MM.1S (cell line): Measurements from ENCODE around the gene LRRC56.

ENCODE experiments used
- CTCF ChIP-seq: fragments of 300-600 bp; sonication (generic); IDR thresholded peaks from 2 replicates; pipeline ENCODE4 v1.5.1; 2016; ENCODE audit warnings: antibody characterized with exemption, low read length, mixed read lengths
- EZH2 ChIP-seq: fragments of 300-600 bp; sonication (generic); optimal IDR thresholded peaks from 2 replicates; pipeline ENCODE3; 2017; ENCODE audit warnings: low read depth, mild to moderate bottlenecking, antibody characterized with exemption, low read length, mixed read lengths

- TF ChIP-seq CTCF (no peak), EZH2 (no peak)
These were observed 37.9 kb upstream of the LRRC56 start for GRCh38 chr11:499201-500076.
